Stimulated activated CD4-positive, alpha-beta T cell treated with anti-CD3 and anti-CD28 coated beads, Interleukin-2, amount 100 ng/mL, for 48 hours (primary cell): ENCODE data around the gene NMT1.
"Not testable (repeated sequence)": the region's sequence is repeated elsewhere in the genome, so short reads cannot be mapped to it uniquely, and the experiment has no call there.

Experiments used
- DNase-seq, 2 donors: peaks; one replicate each; pipeline ENCODE4 v3.0.0-alpha.2; 2020

Gene NMT1

DNA sequence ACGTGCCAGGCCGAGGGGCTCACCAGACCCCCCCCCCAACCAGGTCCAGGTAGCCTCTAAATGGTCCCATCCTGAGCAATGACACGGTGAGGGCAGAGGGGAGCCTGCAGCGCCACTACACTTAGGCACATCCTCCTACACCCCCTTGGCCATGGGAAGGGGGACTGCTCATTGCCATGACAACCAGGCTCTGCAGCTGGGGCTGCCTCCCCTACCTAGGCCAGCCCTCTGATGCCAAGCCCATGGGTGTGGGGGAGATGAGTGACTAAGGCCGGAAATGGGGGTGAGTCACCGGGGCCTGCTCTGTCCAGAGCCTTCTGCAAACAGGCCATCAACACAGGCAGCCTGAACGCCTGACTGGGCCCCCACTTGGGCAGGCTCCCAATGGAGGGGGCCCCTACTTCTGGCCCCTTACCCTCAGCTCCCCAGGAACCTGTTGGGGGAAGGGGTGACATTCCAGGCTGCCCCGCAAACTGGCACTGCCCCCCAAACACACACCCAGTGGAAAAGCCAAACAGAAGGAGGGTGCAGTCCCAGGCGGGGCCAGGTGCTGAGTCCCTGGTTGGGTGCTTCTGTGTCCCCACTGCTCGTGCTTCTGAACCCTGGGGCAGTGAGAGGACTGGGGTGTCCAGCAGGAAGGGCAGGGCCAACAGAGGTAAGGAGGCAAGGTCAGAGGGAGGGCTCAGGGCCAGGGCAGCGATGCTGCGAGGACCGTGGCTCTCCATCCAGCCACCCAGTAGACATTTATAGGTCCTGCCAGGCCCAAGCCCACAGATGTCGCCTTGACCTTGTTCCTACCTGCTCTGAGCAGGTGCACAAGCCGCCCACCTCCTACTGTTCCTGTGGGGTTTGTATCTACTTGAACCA, 63.0 kb downstream of the NMT1 start:
- no peak for DNase-seq

DNA sequence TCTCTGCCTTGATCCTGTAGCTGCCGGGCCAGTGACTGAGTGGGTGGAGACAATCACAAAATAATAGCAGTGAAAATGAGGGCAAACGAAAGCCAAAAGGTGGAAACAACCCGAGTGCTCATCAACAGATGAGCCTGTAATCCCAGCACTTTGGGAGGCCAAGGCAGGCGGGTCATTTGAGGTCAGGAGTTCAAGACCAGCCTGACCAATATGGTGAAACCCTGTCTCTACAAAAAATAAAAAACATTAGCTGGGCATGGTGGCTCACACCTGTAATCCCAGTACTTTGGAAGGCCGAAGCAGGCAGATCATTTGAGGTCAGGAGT, 63.6 kb downstream of the NMT1 start:
- DNase-seq = not testable (repeated sequence)

DNA sequence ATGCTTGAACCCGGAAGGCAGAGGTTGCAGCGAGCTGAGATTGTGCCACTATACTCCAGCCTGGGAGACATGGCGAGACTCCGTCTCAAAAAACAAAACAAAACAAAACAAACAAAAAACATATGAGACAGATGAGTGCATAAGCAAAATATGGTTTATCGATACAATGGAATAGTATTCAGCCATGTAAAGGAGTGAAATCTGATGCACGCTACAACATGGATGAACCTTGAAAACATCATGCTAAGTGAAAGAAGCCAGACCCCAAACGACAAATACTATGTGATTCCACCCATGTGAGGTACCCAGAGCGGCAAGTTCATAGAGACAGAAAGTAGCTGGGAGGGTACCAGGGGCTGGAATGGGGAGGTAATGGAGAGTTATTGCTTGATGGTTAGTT, 64.4 kb downstream of the NMT1 start:
- DNase-seq = no peak

DNA sequence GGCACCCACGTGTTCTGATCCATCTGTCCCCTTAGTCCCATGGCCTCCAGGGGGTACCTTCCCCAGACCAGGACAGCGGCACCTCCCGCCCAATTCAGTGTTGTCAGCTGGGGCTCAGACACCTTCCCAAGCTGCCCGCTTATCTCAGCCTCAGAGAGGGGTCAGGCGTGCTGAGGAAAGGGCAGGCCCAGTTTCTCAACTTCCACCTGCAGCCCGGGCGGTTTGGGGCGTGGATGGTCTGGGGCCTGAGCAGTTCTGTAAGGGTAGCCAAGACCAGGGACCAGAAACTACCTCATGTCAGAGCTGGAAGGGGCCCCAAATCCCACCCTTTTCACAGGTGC, 66.1 kb downstream of the NMT1 start:
- no peak for DNase-seq

DNA sequence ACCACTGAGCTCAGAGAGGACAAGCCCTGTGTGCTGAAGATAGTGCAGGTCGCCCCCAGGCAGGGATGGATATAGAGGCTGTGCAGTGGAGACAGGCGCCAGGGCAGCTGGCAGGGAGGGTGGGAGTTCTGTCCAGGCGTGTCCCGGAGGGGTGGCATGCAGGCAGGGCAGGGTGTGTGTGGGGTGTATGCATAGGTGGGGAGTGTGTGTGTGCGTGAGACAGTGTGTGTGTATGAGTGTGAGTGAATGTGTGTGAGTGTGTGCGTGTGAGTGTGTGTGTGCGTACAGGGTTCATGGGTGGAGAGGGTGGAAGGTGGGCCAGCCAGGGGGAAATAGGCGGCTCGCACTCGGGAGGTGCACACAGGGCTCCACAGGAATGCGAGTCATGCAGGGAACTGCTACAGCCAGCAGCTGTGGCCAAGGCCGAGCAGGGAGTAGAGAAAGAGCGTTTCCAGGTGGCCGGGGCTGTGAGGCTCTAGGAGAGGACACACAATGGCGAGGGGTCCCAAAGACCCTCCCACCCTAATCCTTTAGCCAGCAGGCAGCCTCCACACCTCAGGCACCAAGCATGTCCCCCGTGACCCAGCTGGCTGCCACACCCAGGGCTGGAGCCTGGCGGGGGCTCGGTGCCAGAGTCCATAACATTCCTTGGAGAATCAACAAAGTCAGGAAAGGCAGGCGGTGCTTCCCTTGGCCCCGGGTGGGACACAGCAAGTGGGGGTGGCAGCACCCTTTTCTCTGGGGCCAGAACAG, 66.6 kb downstream of the NMT1 start:
- no peak for DNase-seq

DNA sequence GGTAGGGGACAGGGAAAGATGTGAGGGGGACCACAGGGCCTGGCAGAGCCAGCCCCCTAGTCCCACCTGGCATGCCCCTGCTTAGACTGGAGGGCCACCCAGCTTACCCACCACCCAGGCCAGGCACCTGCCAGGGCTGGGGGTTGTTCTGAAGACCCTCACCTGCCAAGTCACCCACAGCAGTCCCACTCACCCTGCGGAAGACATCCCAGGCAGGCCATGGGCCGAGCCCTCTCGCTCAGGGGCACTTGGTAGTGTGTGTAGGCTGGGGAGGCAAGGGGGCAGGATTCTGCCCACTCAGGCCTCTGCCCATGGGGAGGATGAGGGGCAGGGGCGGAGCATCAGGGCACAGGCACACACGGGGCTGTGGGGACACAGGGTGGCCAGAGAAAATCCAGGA, 67.2 kb downstream of the NMT1 start:
- DNase-seq = no peak

DNA sequence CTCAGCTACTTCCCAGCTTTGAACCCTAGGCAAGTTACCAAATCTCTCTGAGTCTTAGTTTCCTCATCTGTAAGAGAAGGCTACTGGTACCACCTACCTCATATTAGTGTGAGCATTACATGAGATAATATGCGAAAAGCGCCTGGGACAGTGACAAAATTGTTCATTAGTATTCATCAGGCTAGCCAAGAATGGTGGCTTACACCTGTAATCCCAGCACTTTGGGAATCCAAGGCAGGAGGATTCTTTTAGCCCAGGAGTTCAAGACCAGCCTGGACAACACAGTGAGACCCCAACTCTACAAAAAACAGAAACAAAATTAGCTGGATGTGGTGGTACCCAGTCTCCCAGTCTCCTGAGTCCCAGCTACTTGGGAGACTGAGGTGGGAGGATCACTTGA, 67.9 kb downstream of the NMT1 start:
- no peak for DNase-seq

DNA sequence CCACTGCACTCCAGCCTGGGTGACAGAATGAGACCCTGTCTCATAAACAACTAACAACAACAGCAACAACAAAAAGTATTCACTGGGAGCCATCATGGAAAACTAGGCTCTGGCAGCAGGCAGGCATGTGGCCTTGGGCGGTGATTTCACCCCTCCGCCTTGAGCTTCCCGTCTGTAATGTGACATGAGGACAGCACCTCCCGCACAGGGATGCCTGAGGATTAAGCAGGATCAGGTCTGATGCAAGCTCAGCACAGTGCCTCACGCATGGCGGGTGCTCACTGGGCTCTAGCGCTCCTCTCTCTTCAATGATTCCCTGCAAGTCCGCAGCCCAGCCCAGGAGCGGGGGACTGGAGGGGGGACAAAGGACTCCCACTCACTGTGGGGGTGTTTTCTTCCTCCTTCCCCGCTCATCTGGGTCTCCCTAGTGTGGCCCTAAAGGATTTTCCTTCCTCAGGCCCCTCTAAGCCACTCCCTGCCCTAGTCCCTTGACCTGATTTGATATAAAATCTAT, 68.4 kb downstream of the NMT1 start:
- no peak for DNase-seq

DNA sequence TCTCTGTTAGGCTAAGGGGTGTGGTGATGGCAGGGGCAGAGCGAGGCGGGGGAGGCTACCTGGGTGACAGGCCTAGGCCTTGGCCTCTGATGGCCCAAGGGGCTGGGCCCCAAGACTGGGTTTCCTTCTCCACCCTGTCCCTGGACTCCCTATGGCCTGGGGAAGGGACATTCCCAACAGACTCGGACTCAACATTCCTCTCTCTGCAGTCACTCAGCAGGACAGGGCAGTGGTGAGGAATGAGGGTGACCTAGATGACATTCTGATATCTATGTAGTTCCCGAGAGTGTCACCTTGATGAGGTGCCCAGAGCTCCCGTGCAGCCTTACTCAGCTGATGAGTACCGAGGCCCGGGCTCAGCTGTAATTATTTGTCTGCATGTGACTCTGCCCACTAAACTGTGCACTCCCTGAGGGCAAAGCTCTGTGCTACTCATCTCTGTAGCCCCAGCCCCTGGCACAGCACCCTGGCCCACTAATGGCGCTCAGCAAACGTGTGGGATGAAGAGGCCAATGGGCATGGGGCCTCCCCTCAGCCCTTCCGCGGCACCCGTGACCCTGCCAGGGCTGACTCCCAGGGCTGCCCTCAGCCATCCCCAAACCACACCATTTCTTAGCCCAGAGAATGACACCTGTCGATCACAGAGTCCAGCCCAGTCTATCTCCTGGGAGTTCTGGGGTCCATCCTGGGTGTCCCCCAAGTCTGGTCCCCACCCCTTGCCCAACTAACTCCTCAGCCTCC, 69.0 kb downstream of the NMT1 start:
- no peak for DNase-seq

DNA sequence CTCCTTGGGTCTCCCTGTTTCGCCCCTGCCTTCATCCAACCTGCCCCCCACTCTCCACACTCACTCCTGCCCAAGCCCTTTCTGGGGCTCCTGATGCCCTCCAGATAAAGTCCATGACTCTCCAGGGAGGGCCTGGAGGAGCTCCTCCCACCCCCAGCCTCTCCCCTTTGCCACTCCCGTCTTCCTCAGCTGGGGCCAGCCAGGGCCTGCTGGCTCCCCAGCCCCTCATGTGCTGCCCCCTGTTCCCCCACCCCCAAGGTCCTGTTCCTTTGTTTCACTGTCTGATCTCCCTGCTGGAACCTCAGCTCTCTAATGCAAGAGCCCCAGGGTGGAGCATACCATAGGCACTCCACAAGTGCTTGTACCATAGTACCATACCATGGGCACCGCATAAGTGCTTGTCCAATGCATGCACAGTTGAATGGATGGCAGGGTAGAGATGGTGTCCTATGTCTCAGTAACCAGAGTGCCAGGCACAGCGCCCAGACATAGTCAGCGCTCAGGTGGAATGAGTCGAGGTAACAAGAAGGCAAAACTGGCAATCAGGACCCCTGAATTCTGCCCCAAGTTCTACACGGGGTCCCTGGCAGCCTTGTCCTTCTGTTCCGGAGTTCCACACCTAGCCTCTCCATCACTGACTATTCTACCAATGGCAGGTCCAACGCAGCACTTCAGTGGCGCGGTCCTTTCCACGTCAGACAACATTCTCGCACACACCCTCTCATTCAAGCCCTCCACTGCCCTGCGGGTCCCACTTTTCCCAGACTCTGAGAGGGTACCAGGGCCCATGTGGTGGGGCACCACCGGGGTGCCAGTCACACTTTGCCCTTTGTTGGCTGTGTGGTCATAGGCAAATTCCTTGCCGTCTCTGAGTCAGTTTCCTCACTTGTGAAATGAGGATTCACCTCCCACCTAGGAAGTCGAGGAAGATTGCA, 69.8 kb downstream of the NMT1 start:
- no peak for DNase-seq

DNA sequence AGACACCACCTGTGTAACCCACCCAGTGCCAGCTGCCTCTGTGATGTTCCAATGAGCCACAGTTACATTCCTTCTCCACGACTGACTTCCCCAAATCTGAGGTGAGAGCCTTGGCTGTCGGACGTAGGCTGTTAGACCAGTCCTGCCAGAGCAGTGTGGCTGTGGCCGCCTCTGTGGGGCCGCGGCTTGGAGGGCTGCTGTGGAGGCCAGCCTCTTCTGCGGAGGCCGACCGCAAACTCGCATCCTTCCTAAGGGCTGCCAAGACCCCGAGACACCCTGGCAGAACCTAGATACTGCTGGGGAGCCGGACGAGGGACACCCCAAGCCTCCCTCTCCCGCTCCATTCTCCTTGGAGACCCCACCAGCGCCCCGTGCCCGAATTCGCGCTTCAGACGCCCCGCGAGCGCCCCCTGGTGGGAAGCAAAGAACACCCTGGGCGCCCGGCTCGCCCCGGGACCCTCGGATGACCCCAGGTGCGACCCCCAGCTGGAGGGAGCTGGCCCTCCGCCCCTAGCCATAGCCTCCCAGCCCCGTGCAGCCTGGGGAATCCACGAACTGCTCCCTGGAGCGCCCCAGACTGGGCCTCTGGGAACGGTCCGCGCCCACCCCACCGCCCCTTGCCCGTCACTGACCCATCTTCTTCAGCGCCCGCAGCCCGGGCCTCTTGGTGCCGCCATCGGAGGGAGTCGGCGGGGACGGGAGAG, 70.7 kb downstream of the NMT1 start:
- DNase-seq = peak; percentile 51 to 62

DNA sequence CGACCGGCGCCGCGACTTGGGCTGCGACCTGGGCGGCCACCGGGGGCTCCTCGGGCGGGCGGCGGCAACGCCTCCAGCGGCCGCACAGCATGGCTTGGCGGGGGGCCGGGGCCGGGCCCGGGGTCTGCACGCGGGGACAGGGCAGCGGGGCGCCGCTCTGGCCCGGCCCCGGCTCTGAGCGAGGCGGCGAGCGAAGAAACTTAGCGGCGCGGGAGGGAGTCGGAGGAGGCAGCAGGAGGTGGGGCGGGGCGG, 71.1 kb downstream of the NMT1 start, which contains the start of gene PLCD3:
Gene PLCD3 (minus strand): TSS at position 196 of the 252 bp plus-strand sequence. CDS start 105 bp downstream, at position 91.
- DNase-seq = no peak

DNA sequence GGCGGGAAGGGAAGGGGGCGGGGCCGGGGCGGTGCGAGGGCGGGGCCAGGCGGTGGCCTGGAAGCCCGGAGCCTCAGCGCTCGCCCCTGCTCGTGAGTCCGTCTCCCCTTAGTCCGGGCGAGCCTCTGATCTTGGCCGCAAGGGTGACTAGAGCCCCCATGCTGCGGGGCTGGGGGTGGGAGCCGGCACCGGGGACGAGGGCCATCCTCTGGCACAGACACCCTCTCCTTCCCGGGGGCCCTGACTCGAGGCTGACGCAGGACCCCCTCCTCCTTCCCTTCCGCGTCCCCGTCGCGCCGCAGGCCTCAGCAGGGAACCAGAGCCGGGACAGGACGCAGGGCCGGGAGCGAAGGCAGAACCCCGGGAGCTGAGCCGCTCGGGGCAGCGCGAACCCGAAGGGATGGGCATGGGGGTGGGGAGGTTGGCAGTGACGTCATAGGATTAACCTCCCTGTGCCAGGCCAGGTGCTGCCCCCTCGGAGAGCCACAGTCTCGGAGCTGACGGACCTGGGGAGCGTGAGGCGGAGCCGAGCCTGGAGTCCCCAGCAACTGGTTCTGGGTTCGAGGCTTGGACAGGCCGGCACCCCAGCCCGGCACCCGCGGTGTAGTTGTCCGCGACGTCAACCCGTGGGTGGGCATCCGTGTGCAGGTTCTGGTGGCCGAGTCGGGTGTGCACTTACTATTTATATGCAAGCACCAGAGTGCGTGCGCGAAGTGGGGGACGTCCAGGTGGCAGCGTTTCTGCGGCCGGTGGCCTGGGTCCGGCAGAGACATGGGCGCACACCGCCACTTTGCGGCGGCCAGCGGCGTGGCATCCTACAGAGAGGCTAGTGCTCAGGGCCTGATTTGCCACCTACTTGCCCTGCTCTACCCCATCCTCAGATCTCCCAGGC, 71.7 kb downstream of the NMT1 start:
- peak; percentile 63 to 71 for DNase-seq

DNA sequence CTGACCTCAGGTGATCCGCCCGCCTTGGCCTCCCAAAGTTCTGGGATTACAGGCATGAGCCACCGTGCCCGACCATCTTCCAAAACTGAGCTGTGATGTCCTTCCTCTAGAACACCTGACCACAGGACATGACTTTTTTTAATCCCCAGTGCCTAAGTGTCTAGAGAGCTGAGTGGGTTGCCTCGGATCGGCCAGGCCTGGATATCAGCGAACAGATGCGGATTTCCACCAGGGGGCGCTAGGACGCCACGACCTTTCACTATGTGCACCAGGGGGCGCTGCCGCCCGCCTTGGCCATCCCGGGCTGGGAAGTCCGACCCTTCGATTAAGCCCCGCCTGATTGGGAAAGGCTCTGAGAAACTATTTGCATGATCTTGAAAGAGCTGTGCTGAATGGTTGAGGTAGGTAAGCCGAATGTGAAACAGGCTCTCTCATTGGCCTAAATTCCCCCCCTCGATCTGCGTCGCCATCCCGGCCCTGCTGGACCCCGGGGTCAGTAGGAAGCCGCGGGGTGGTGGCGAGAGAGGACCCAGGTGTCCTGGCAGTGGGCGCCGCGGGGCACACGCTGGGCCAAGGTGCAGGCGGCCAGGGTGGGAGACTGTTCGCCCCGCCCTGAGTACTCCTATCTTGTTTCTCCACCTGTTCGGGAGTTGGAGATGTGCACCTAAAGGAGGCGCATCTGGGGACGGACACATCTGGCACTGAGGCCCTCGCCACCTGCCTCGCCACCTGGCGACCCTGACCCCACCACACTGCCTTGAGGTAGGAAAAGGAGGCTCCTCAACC, 74.3 kb downstream of the NMT1 start, which contains the start of gene ACBD4:
Gene ACBD4 (plus strand): TSS at position 496 of the 786 bp plus-strand sequence. CDS start 458 bp downstream, outside the sequence.
- DNase-seq = peak; percentile 99

DNA sequence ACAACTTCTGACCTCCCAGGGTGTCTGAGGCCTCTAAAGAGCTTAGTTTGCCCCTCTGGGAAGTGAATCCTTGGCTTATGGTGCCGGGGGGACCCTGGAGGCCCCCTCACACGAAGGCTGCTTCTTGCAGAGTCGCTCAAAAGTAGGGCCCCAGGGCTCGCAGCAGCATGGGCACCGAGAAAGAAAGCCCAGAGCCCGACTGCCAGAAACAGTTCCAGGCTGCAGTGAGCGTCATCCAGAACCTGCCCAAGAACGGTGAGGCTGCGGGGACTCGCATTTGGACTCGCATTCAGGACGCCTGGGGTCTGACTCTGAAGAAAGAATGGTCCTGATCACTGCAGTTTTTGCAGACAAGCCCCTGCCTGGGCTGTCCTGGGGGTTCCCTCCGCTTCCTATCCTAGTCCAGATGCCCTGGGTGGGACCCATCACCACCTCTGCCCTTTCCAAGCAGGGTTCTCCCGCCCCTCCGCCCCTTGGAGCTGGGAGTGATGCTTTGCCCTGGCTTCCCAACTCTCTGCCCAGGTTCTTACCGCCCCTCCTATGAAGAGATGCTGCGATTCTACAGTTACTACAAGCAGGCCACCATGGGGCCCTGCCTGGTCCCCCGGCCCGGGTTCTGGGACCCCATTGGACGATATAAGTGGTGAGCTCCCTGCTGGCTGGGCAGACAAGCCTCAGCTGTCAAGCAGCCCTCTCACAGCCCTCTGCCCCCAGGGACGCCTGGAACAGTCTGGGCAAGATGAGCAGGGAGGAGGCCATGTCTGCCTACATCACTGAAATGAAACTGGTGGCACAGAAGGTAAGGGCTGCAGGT, 75.1 kb downstream of the NMT1 start:
- DNase-seq = no peak

DNA sequence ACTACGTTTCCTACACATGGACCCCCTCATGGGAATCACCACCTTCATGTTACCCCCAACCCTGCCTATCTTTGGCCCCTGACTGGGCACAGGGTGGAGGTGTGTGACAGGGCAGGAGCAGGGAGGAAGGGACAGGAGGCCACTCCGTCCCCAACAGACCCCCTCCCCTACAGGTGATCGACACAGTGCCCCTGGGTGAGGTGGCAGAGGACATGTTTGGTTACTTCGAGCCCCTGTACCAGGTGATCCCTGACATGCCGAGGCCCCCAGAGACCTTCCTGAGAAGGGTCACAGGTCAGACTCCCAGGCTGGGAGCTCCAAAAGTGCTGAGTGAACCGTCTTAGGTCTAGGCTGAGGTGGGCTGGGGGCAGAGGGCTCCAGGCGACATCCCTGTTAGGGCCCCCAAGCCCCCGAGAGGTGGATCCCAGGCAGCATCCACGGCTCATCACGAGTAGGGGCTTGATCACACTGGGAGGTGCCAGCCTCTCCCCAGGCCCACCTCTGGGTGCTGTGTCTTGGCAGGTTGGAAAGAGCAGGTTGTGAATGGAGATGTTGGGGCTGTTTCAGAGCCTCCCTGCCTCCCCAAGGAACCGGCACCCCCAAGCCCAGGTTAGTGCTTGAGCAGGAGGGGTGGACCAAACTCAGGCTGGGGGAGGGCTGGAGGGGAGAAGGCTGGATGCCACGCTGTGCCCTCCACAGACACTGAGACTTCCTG, 75.9 kb downstream of the NMT1 start:
- DNase-seq = no peak

DNA sequence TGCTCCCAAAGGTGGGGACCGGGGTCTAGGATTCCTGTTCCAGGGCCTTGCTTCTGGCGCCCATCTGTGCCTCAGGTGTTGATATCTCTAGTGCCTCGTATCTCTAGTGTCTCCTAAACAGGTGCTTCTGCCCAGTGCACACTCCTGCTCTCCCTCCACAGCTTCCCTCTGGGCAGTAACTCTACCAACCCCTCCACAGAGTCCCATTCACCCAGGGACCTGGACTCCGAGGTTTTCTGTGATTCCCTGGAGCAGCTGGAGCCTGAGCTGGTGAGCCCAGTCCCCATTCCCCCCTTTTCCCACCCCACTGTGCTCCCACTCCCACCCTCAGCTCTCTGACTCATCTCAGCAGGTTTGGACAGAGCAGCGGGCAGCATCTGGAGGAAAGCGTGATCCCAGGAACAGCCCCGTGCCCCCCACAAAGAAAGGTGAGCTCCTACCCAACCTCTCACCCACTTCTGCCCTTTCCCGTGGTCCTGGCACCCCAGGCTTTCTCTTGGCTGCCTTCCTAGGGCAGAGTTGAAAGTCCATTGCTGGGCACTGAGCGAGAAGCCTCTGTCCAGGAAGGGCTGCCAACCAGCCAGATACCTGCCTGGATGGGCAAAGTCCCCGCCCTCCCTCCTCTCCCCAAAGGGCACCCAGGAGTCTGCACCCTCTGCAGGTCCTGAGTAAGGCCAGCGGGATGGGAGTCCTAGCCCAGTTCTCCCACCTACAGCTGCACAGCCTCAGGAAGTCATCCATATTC, 76.6 kb downstream of the NMT1 start:
- DNase-seq = no peak
